Mammary epithelial cell (primary cell): Measurements from ENCODE around the gene CCDC83.

Experiments
- EZH2 ChIP-seq: IDR thresholded peaks from 2 replicates; pipeline ENCODE4 v1.6.1; 2012; ENCODE audit warnings: low read length, inconsistent platforms, borderline replicate concordance
- TF ChIP-seq, protein P1 (sequence below), 2 donors: IDR thresholded peaks in 1 of 2; conservative IDR thresholded peaks in 1 of 2; 2 replicates each; pipeline ENCODE4 v1.5.1; 2011 to 2012; ENCODE audit warnings: inconsistent platforms in 2 of 2, low read length in 2 of 2, mild to moderate bottlenecking in 2 of 2, control low read depth in 1 of 2, low read depth in 1 of 2; ENCODE audit not compliant: insufficient read depth in 1 of 2; ENCODE audit errors: extremely low read depth in 1 of 2

GRCh38 chr11:85815186-85815931 lies 39.8 kb upstream of the CCDC83 start:
- TF ChIP-seq, protein P1, sequence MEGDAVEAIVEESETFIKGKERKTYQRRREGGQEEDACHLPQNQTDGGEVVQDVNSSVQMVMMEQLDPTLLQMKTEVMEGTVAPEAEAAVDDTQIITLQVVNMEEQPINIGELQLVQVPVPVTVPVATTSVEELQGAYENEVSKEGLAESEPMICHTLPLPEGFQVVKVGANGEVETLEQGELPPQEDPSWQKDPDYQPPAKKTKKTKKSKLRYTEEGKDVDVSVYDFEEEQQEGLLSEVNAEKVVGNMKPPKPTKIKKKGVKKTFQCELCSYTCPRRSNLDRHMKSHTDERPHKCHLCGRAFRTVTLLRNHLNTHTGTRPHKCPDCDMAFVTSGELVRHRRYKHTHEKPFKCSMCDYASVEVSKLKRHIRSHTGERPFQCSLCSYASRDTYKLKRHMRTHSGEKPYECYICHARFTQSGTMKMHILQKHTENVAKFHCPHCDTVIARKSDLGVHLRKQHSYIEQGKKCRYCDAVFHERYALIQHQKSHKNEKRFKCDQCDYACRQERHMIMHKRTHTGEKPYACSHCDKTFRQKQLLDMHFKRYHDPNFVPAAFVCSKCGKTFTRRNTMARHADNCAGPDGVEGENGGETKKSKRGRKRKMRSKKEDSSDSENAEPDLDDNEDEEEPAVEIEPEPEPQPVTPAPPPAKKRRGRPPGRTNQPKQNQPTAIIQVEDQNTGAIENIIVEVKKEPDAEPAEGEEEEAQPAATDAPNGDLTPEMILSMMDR (conservative IDR thresholded peaks at IDR 0.05 in 1 of 2, IDR thresholded peaks at IDR 0.05 in 1 of 2; ENCODE audit: extremely low read depth in 1 of 2, insufficient read depth in 1 of 2, low read depth in 1 of 2, low read length in 2 of 2), result no peak
- TF ChIP-seq EZH2, result no peak
